K562 (cell line): ENCODE measurements around the gene FBXL4. TPM values are rescaled to one million over a fixed set of nuclear protein-coding genes. Genes with fewer than 3 reads are reported as not detected.

Source experiments
- ARNT ChIP-seq, 2 experiments: fragments of 450-650 bp; IDR thresholded peaks; 2 replicates each; pipeline ENCODE4 v1.6.1; 2016; ENCODE audit warnings: mild to moderate bottlenecking in 1 of 2
- KAT2B ChIP-seq: IDR thresholded peaks from one replicate; pipeline ENCODE4 v1.6.1; 2012; ENCODE audit warnings: low read depth, mild to moderate bottlenecking, control low read depth, inconsistent platforms, low read length, moderate library complexity
- MAFF ChIP-seq: IDR thresholded peaks from 2 replicates; pipeline ENCODE4 v1.6.1; 2012; ENCODE audit warnings: low read length, improper control_type of control experiment
- NFE2L1 ChIP-seq: fragments of 450-650 bp; IDR thresholded peaks from 2 replicates; pipeline ENCODE4 v1.6.1; 2016; ENCODE audit warnings: missing genetic modification characterization, low read depth, mild to moderate bottlenecking, missing compliant biosample characterization, moderate library complexity, borderline replicate concordance
- PHF20 ChIP-seq: fragments of 450-650 bp; IDR thresholded peaks from 2 replicates; pipeline ENCODE4 v1.6.1; 2018; ENCODE audit not compliant: partially characterized antibody
- PPARD ChIP-seq: fragments of 250-450 bp; sonication (Bioruptor Pico); IDR thresholded peaks from 2 replicates; pipeline ENCODE4 v1.8.0; 2022; ENCODE audit warnings: inconsistent platforms, mild to moderate bottlenecking, moderate library complexity
- RBFOX2 ChIP-seq: fragments of 200-400 bp; formaldehyde crosslinking; IDR thresholded peaks from 2 replicates; pipeline ENCODE4 v1.6.1; 2017; ENCODE audit warnings: low read depth, mild to moderate bottlenecking, low read length, moderate library complexity
- RFX7 ChIP-seq: fragments of 250-450 bp; sonication (Bioruptor Pico); IDR thresholded peaks from 2 replicates; pipeline ENCODE4 v1.5.1; 2021; ENCODE audit warnings: mild to moderate bottlenecking
- SIN3B ChIP-seq: fragments of 450-650 bp; IDR thresholded peaks from 2 replicates; pipeline ENCODE4 v1.6.1; 2017; ENCODE audit warnings: low read depth, mild to moderate bottlenecking, moderate library complexity
- SUPT5H ChIP-seq: fragments of 450-650 bp; IDR thresholded peaks from 2 replicates; pipeline ENCODE4 v1.6.1; 2016
- UBTF ChIP-seq, 2 experiments: IDR thresholded peaks; 2 replicates each; pipeline ENCODE4 v1.6.1; 2012; ENCODE audit warnings: improper control_type of control experiment in 2 of 2, low read depth in 2 of 2, low read length in 2 of 2, borderline replicate concordance in 1 of 2
- ZBTB5 ChIP-seq: fragments of 450-650 bp; IDR thresholded peaks from 2 replicates; pipeline ENCODE4 v1.6.1; 2017; ENCODE audit warnings: antibody characterized with exemption
- ZBTB8A ChIP-seq: fragments of 450-650 bp; IDR thresholded peaks from 2 replicates; pipeline ENCODE4 v1.6.1; 2018; ENCODE audit warnings: mild to moderate bottlenecking, moderate library complexity; ENCODE audit not compliant: partially characterized antibody
- ZNF316 ChIP-seq: fragments of 450-650 bp; IDR thresholded peaks from 2 replicates; pipeline ENCODE4 v1.6.1; 2016
- ZNF511 ChIP-seq: sonication (generic); formaldehyde crosslinking; IDR thresholded peaks from 2 replicates; pipeline ENCODE4 v1.8.0; 2022; ENCODE audit warnings: mild to moderate bottlenecking, missing genetic modification reagents
- polyA plus RNA-seq, 8 experiments: library from polyadenylated mRNA; depleted of rRNA in 4 of 8; stranded (reverse) in 5 of 8; unstranded in 3 of 8; fragments of >200 nt; fragmentation: Nextera tagmentation in 2 of 8; fragmentation: Illumina TruSeq in 1 of 8; extraction: Ambion mirVana in 2 of 8; extraction: Trizol in 1 of 8; gene quantifications; 2 replicates each; pipeline versions ENCODE4 v1.2.1 to v1.2.3, GENCODE V29; 2011 to 2014; ENCODE audit warnings: inconsistent platforms in 1 of 8, missing spikeins in 1 of 8
- total RNA-seq, 7 experiments: library from RNA; depleted of rRNA in 6 of 7; stranded (reverse); fragments of >200 nt in 6 of 7; fragmentation: Illumina TruSeq in 2 of 7; extraction: Trizol in 2 of 7; gene quantifications; 2 replicates each; pipeline versions ENCODE4 v1.2.1 to v1.2.3, GENCODE V29; 2011 to 2021; ENCODE audit warnings: low replicate concordance in 1 of 7
- TF ChIP-seq, protein P1 (sequence below): fragments of 250-450 bp; sonication (Bioruptor Pico); IDR thresholded peaks from 2 replicates; pipeline ENCODE4 v1.5.0; 2021; ENCODE audit warnings: mild to moderate bottlenecking, moderate library complexity
- TF ChIP-seq, protein P2 (sequence below), 2 experiments: fragments of 200-800 bp in 1 of 2; sonication (Bioruptor generic) in 1 of 2; sonication (generic) in 1 of 2; formaldehyde crosslinking in 1 of 2; IDR thresholded peaks in 1 of 2; conservative IDR thresholded peaks in 1 of 2; 2 replicates each; pipeline versions ENCODE4 v1.5.0 to v1.6.1; 2016 to 2020; ENCODE audit warnings: missing compliant biosample characterization in 1 of 2, missing genetic modification characterization in 1 of 2, missing genetic modification reagents in 1 of 2

FBXL4 gene
- total and polyA plus RNA-seq, 9 of the 15 experiments (the other 6 are each of a cell fraction or from before 2014, with no cell fraction given), result 4.2 to 23.1 (median 7.7) TPM

GRCh38 chr6:98947411-98948292, at the start of gene FBXL4 (continued):
- TF ChIP-seq UBTF (IDR thresholded peaks at IDR 0.05; ENCODE audit: borderline replicate concordance in 1 of 2, low read depth in 2 of 2, low read length in 2 of 2), result peak; percentile 41 to 91; a peak in 2 of 4 replicates
- no peak for TF ChIP-seq NFE2L1 (tag)
- no peak for TF ChIP-seq ZBTB5
- TF ChIP-seq, protein P1, sequence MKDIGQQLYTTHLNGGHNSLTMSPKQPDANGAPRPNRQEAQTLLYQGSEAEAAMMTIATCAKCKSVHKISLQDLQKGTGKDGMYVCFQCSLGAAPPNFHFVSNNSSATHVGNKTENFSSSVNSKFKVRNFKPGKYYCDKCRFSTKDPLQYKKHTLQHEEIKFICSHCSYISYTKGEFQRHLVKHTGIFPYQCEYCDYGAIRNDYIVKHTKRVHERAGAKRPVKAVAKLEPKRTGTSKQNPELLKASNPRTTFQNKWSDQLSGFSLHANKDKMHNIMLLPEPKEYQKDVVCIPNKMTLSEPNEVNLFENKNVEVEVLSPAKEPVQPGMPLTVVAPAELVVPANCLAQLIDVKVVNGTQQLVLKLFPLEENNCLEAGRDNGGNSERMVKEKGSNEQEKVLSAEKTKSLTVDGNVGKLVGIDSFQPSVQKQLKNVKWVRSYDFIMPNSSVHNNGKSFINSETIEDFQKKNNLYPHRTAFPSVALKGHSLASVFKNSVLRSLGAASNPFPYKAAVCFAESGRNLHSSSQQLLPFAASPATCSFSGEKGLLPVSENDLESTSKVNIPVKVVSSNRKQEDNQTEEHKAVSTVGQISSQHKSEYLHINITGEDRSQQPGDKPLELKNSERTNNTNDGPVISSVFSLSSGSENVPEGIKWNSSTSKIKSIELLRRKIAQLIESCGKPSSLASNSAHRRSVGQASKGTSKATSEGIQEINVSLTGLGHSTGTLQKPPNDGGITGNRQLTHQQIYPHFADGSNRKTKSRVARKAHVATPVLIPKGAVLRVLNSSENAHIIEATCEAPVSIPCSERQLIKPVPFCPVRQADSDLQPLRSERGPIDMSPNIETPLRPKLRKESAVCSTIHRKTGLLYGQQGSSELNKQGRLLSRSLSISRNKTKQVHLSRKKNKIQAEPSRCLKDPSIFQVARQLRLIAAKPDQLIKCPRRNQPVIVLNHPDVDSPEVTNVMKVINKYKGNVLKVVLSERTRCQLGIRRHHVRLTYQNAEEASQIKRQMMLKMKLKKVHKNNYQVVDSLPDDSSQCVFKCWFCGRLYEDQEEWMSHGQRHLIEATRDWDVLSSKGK (CRISPR knock-in tag), result no peak
- TF ChIP-seq PHF20, result peak; percentile 48
- TF ChIP-seq RFX7 (CRISPR knock-in tag), result no peak
- TF ChIP-seq SUPT5H, result peak; percentile 74
- no peak for TF ChIP-seq ZBTB8A
- no peak for TF ChIP-seq MAFF
- 0 out of 2 replicates have a peak, but pooled peaks have one; percentile 8 for TF ChIP-seq SIN3B
- no peak for TF ChIP-seq ARNT (IDR thresholded peaks at IDR 0.05)
- TF ChIP-seq ZNF316, result peak; percentile 27; the same call in 1 of the 2 replicates
- TF ChIP-seq, protein P2, sequence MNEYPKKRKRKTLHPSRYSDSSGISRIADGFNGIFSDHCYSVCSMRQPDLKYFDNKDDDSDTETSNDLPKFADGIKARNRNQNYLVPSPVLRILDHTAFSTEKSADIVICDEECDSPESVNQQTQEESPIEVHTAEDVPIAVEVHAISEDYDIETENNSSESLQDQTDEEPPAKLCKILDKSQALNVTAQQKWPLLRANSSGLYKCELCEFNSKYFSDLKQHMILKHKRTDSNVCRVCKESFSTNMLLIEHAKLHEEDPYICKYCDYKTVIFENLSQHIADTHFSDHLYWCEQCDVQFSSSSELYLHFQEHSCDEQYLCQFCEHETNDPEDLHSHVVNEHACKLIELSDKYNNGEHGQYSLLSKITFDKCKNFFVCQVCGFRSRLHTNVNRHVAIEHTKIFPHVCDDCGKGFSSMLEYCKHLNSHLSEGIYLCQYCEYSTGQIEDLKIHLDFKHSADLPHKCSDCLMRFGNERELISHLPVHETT (CRISPR knock-in tag; conservative IDR thresholded peaks at IDR 0.05 in 1 of 2, IDR thresholded peaks at IDR 0.05 in 1 of 2), result no peak
- TF ChIP-seq ZNF511 (CRISPR knock-in tag), result 0 out of 2 replicates have a peak, but pooled peaks have one; percentile 38
- no peak for TF ChIP-seq KAT2B
- no peak for TF ChIP-seq PPARD
- peak; percentile 91 for TF ChIP-seq RBFOX2
